Adrenal gland (tissue), 5 donors: ENCODE measurements around the gene ART1.

ENCODE experiments used
- CTCF ChIP-seq, 6 experiments: fragments of 450-650 bp in 4 of 6; fragments of 200-600 bp in 2 of 6; sonication (generic) in 1 of 6; IDR thresholded peaks; 1 replicate in 5 of 6; 2 replicates in 1 of 6; pipeline versions ENCODE4 v1.5.1 to v1.8.0; 2016 to 2021; ENCODE audit warnings: antibody characterized with exemption in 6 of 6, mild to moderate bottlenecking in 2 of 6, moderate library complexity in 1 of 6
- POLR2A ChIP-seq, 2 donors: fragments of 450-650 bp; IDR thresholded peaks; one replicate each; pipeline ENCODE4 v1.6.1; 2017; ENCODE audit warnings: antibody characterized with exemption in 2 of 2, mild to moderate bottlenecking in 2 of 2, moderate library complexity in 1 of 2
- donor health status: DM: no; HTN: no; CAD: no.

DNA sequence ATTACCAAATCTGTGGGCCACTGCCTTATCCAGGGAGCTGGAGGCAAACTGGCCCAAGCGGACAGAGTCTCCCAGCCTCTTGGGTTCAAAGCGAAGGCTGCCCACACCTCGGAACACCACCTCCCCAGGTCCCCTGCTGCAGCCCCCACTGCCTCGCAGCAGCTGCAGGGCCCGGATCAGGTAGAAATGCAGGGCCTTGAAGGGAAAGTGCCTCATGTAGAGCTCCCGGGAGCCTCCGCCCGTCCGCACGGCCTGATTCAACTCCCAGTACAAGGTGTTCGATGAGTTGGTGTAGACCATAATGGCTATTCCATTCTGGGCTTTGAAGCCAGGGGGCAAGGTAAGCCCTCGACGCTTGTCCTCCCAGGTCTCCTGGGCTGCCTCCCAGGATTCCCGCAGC lies 5.1 kb upstream of the ART1 start:
- TF ChIP-seq CTCF (IDR thresholded peaks at IDR 0.05), result no peak
- no peak for TF ChIP-seq POLR2A (IDR thresholded peaks at IDR 0.05)
